ENCODE data around the gene NAB2.
"Not testable (repeated sequence)": the region's sequence is repeated elsewhere in the genome, so short reads cannot be mapped to it uniquely, and the experiment has no call there.

The NAB2 gene

GRCh38 chr12:57088354-57089270, at the start of gene NAB2:
NAB2 (plus strand) TSS chr12:57089114; CDS start chr12:57089272, 158 bp downstream.
- peak; percentile 92 for DNase-seq (ENCODE audit: low read depth)

GRCh38 chr12:57040211-57040610, 48.7 kb upstream of the NAB2 start:
- DNase-seq (ENCODE audit: low read depth): no peak

GRCh38 chr12:57040750-57041149, 48.2 kb upstream of the NAB2 start:
- DNase-seq (ENCODE audit: low read depth): no peak

- DNase-seq (ENCODE audit: low read depth): no peak
These were observed 46.2 kb upstream of the NAB2 start for GRCh38 chr12:57042695-57043094.

- DNase-seq (ENCODE audit: low read depth): no peak
These were observed 44.4 kb upstream of the NAB2 start for GRCh38 chr12:57044468-57044867.

- DNase-seq (ENCODE audit: low read depth): peak; percentile 11
These were observed 44.0 kb upstream of the NAB2 start for GRCh38 chr12:57044889-57045288.

GRCh38 chr12:57046086-57046791, 42.7 kb upstream of the NAB2 start:
- DNase-seq (ENCODE audit: low read depth): no peak

- DNase-seq (ENCODE audit: low read depth): no peak
These were observed 41.7 kb upstream of the NAB2 start for GRCh38 chr12:57046947-57047890.

GRCh38 chr12:57047981-57048380, 40.9 kb upstream of the NAB2 start:
- DNase-seq (ENCODE audit: low read depth): peak; percentile 68

GRCh38 chr12:57048423-57049118, 40.3 kb upstream of the NAB2 start:
- DNase-seq (ENCODE audit: low read depth): no peak

GRCh38 chr12:57049119-57049446, 39.8 kb upstream of the NAB2 start:
- DNase-seq (ENCODE audit: low read depth): no peak

GRCh38 chr12:57049890-57050289, 39.0 kb upstream of the NAB2 start, which contains the start of gene MYO1A:
MYO1A (minus strand) TSS chr12:57050129; CDS start chr12:57048323, 1,806 bp downstream.
- peak; percentile 22 for DNase-seq (ENCODE audit: low read depth)

GRCh38 chr12:57051011-57051410, 37.9 kb upstream of the NAB2 start:
- DNase-seq (ENCODE audit: low read depth): no peak

GRCh38 chr12:57053146-57053545, 35.8 kb upstream of the NAB2 start:
- DNase-seq (ENCODE audit: low read depth): not testable (repeated sequence)

- not testable (repeated sequence) for DNase-seq (ENCODE audit: low read depth)
These were observed 35.0 kb upstream of the NAB2 start for GRCh38 chr12:57053901-57054300.

- no peak for DNase-seq (ENCODE audit: low read depth)
These were observed 33.1 kb upstream of the NAB2 start for GRCh38 chr12:57055824-57056223.

- no peak for DNase-seq (ENCODE audit: low read depth)
These were observed 31.7 kb upstream of the NAB2 start for GRCh38 chr12:57057067-57057751.

- no peak for DNase-seq (ENCODE audit: low read depth)
These were observed 30.5 kb upstream of the NAB2 start for GRCh38 chr12:57058454-57058853.

GRCh38 chr12:57063991-57064685, 24.8 kb upstream of the NAB2 start:
- DNase-seq (ENCODE audit: low read depth): peak; percentile 34

- DNase-seq (ENCODE audit: low read depth): no peak
These were observed 22.7 kb upstream of the NAB2 start for GRCh38 chr12:57066245-57066644.

Data from ELR (cell line).